Skeletal muscle satellite cell (primary cell): ENCODE measurements around the gene SKIC2.
"Not testable (repeated sequence)": the region's sequence is repeated elsewhere in the genome, so short reads cannot be mapped to it uniquely, and the experiment has no call there.

ENCODE experiments used
- H3K27me3 ChIP-seq: 2 replicates; pipeline ENCODE4 v1.7.0; 2013; ENCODE audit warnings: low read length; ENCODE audit not compliant: control insufficient read depth, insufficient read depth
- H3K36me3 ChIP-seq: 2 replicates; pipeline ENCODE4 v1.7.0; 2013; ENCODE audit warnings: mild to moderate bottlenecking, control low read depth, low read length; ENCODE audit not compliant: insufficient read depth
- H3K4me1 ChIP-seq: 2 replicates; pipeline ENCODE4 v1.7.0; 2013; ENCODE audit warnings: low read length; ENCODE audit not compliant: control insufficient read depth, insufficient read depth
- H3K4me2 ChIP-seq: 2 replicates; pipeline ENCODE4 v1.7.0; 2013; ENCODE audit warnings: mild to moderate bottlenecking, low read length
- H3K4me3 ChIP-seq: 2 replicates; pipeline ENCODE4 v1.7.0; 2013; ENCODE audit warnings: low read length
- H3K9ac ChIP-seq: 2 replicates; pipeline ENCODE4 v1.7.0; 2013; ENCODE audit warnings: mild to moderate bottlenecking, low read depth, low read length, moderate library complexity
- H3K9me3 ChIP-seq: replicated peaks from 2 replicates; pipeline ENCODE4 v1.7.0; 2013; ENCODE audit warnings: mild to moderate bottlenecking, control low read depth, low read length

SKIC2 gene

DNA sequence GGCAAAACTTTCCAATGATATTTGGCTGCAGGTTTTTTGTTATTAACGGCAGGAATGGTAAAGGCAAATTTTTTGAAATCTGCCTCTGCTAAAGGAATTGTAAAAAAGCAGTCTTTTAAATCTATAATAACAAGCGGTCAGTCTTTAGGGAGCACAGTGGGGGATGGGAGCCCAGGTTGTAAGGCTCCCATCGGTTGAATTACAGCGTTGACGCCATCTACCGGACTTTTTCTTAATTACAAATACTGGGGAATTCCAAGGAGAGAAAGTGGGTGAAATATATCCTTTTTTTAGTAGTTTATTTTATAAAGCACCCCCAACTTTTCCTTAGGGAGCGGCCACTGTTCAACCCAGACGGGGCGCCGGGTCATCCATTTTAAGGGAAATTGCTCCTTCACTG lies 30.4 kb downstream of the SKIC2 start:
- H3K4me1 ChIP-seq, H3K4me3 ChIP-seq, H3K4me2 ChIP-seq, H3K36me3 ChIP-seq, H3K9ac ChIP-seq, H3K27me3 ChIP-seq, H3K9me3 ChIP-seq: not testable (repeated sequence)

DNA sequence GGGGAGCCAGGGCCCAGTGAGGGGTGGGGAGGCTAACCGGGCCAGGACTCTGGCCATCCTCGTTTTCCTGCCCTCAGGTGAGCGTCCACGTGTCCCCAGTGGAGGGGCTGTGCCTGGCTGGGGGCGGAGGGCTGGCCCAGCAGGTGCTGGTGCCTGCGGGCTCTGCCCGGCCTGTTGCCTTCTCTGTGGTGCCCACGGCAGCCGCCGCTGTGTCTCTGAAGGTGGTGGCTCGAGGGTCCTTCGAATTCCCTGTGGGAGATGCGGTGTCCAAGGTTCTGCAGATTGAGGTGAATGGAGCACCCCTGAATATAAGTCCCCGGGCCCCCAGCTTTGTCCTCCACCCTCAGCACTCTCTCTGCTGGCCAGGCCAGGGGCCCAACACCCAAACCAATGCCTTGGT lies 35.4 kb downstream of the SKIC2 start:
- not testable (repeated sequence) for H3K4me3 ChIP-seq, H3K4me1 ChIP-seq, H3K36me3 ChIP-seq, H3K27me3 ChIP-seq, H3K9me3 ChIP-seq, H3K4me2 ChIP-seq, H3K9ac ChIP-seq

DNA sequence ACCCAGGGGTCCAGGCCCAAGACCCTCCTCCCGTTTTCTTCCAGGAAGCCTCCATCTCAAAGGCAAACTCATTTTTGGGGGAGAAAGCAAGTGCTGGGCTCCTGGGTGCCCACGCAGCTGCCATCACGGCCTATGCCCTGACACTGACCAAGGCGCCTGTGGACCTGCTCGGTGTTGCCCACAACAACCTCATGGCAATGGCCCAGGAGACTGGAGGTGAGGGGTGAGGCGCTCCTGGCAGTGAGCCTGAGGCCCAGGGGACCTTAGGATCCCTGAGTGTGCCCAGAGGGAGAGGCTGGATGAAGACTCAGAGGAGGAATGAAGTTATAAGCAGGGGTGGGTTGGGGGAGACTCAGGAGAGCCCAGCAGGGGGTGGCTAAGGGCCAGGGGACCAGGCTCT lies 37.4 kb downstream of the SKIC2 start:
- not testable (repeated sequence) for H3K9me3 ChIP-seq, H3K4me1 ChIP-seq, H3K9ac ChIP-seq, H3K4me2 ChIP-seq, H3K36me3 ChIP-seq, H3K4me3 ChIP-seq, H3K27me3 ChIP-seq

DNA sequence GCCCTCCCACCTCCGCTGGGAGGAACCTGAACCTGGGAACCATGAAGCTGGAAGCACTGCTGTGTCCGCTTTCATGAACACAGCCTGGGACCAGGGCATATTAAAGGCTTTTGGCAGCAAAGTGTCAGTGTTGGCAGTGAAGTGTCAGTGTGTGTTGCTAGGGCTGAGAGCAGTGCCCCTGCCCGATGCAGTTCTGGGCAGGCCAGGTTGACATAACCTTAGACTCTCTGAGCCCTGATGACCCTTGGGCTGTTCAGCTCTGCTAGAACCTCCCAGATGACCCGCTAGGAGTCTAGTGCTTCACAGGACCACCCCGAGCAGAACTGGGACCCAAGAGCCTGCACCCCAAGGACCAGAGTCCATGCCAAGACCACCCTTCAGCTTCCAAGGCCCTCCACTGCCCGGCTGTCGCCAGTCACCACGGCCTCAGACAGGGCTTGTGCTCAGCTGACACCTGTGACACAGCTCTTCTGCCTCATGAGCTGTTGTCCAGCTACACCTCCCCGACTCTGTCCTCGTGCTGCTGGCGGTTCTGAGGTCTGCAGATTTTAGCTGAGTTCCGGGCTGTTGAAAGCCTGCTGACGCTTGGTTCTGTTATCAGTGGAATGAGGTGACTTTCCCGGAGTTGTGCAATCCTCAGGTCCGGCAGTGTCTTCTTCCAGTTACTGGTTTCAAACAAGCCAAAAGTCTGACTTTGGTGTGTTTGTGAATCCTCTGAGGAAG lies 43.7 kb downstream of the SKIC2 start:
- not testable (repeated sequence) for H3K4me3 ChIP-seq, H3K27me3 ChIP-seq, H3K9me3 ChIP-seq, H3K4me2 ChIP-seq, H3K4me1 ChIP-seq, H3K9ac ChIP-seq, H3K36me3 ChIP-seq

DNA sequence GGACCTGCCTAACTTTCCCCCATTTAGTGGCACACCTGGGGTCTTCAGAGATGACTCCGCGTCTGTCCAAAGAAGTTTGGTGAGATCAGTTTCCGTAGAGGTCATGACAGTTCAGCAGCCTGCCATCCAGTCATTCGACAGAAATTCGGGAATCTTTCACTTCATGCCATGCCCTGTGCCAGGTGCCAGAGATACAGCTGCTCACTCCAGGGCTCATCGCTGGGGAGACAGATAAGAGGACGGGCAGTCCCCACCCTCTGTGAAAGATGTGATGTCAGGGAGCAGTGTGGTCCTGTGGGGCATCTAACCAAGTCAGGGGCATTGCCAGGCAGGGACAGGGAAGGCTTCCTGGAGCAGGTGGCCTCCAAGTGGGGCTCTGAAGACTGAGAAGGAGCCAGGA lies 44.3 kb downstream of the SKIC2 start:
- H3K4me2 ChIP-seq, H3K4me1 ChIP-seq, H3K36me3 ChIP-seq, H3K27me3 ChIP-seq, H3K9me3 ChIP-seq, H3K9ac ChIP-seq, H3K4me3 ChIP-seq: not testable (repeated sequence)

DNA sequence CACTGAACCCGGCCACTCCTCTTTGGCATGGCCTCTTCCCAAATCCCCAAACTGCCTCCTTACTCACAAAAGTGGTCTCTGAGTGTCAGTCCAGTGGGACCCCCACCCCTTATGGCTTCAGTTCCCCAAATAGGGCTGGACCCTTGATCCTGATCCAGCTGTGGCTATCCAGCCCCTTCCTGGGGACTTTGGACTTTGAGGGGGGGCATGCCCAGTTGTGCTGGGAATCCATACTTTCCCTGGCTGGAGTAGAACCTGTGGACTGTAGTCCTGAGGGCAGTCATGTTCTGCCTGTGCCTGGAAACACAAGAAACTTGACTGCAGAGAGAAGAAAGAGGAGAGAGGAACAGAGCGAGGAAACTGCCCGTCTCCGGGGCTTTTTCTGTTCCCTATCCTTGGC lies 45.4 kb downstream of the SKIC2 start:
- H3K36me3 ChIP-seq, H3K4me3 ChIP-seq, H3K27me3 ChIP-seq, H3K4me1 ChIP-seq, H3K9ac ChIP-seq, H3K9me3 ChIP-seq, H3K4me2 ChIP-seq: not testable (repeated sequence)

DNA sequence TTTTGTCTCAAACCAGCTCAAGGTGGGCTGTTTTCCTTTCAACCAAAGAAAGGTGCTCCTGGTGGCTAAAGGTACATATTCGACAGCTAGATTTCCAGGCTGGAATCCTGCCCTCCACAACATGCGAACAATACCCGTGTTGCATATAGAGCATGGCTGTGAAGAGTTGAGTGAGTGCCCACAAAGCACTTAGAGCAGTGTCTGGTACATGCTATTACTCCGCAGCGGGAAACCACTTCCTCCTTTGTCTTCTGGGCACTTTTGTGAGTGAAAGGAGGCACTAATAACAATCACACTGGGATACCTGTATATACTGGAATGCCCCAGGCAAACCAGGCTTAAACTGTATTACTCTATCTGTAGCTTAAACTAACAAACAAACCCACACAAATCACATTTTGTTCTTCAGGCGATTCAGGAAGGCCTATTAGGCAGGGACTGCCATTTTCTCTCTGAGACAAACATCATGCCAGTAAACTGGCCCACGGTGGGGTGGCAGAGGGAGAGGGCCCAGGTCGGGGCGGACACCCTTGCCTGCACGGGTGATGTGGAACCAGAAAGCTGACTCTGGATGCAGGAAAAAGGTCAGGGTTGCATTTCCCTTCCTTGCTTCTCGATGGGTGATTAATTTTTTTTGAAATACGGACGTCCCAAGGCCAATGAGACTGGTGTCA lies 46.0 kb downstream of the SKIC2 start:
- H3K4me2 ChIP-seq, H3K27me3 ChIP-seq, H3K4me1 ChIP-seq, H3K9me3 ChIP-seq, H3K4me3 ChIP-seq, H3K36me3 ChIP-seq, H3K9ac ChIP-seq: not testable (repeated sequence)

DNA sequence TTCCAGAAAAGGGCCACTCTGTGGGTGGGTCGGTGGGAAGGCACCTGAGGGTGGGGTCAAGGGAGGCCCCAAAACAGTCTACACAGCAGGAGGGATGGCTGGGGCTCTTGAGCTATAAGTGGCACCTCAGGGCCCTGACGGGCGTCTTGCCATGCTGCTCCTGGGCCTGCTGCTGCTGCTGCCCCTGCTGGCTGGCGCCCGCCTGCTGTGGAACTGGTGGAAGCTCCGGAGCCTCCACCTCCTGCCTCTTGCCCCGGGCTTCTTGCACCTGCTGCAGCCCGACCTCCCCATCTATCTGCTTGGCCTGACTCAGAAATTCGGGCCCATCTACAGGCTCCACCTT lies 46.5 kb downstream of the SKIC2 start:
- not testable (repeated sequence) for H3K4me1 ChIP-seq, H3K9ac ChIP-seq, H3K27me3 ChIP-seq

DNA sequence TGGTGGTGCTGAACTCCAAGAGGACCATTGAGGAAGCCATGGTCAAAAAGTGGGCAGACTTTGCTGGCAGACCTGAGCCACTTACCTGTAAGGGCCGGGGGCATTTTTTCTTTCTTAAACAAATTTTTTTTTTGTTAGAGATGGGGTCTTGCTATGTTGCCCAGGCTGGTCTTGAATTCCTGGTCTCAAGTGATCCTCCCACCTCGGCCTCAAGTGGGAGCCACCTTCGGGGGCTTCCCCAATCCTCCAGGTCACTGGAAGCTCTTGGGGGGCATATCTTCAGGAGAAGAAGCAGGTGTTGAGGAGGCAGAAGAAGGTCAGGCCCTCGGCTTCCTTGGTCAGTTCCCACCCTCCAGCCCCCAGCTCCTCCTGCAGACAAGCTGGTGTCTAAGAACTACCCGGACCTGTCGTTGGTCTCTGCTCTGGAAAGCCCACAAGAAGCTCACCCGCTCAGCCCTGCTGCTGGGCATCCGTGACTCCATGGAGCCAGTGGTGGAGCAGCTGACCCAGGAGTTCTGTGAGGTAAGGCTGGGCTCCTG lies 47.1 kb downstream of the SKIC2 start:
- H3K36me3 ChIP-seq, H3K4me2 ChIP-seq, H3K4me3 ChIP-seq, H3K27me3 ChIP-seq, H3K9ac ChIP-seq, H3K9me3 ChIP-seq, H3K4me1 ChIP-seq: not testable (repeated sequence)

More for the DNA sequence above, 46.5 kb downstream of the SKIC2 start:
- H3K4me2 ChIP-seq, H3K4me3 ChIP-seq, H3K9me3 ChIP-seq, H3K36me3 ChIP-seq: not testable (repeated sequence)

DNA sequence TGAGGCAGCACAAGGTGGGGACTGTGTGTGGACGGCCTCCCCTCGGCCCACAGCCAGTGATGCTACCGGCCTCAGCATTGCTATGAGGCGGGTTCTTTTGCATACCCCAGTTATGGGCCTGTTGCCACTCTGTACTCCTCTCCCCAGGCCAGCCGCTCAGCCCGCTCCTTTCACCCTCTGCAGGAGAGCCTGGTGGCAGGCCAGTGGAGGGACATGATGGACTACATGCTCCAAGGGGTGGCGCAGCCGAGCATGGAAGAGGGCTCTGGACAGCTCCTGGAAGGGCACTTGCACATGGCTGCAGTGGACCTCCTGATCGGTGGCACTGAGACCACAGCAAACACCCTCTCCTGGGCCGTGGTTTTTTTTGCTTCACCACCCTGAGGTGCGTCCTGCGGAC lies 48.1 kb downstream of the SKIC2 start:
- H3K36me3 ChIP-seq, H3K4me2 ChIP-seq: not testable (repeated sequence)

DNA sequence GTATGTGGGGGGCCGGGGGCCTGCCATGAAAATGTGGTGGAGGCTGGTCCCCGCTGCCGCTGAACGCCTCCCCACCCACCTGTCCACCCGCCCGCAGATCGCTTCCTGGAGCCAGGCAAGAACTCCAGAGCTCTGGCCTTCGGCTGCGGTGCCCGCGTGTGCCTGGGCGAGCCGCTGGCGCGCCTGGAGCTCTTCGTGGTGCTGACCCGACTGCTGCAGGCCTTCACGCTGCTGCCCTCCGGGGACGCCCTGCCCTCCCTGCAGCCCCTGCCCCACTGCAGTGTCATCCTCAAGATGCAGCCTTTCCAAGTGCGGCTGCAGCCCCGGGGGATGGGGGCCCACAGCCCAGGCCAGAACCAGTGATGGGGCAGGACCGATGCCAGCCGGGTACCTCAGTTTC lies 49.1 kb downstream of the SKIC2 start:
- not testable (repeated sequence) for H3K27me3 ChIP-seq, H3K9ac ChIP-seq, H3K4me2 ChIP-seq, H3K9me3 ChIP-seq, H3K4me1 ChIP-seq, H3K4me3 ChIP-seq, H3K36me3 ChIP-seq

More for the DNA sequence above, 48.1 kb downstream of the SKIC2 start:
- H3K9me3 ChIP-seq, H3K9ac ChIP-seq, H3K27me3 ChIP-seq, H3K4me3 ChIP-seq, H3K4me1 ChIP-seq: not testable (repeated sequence)

DNA sequence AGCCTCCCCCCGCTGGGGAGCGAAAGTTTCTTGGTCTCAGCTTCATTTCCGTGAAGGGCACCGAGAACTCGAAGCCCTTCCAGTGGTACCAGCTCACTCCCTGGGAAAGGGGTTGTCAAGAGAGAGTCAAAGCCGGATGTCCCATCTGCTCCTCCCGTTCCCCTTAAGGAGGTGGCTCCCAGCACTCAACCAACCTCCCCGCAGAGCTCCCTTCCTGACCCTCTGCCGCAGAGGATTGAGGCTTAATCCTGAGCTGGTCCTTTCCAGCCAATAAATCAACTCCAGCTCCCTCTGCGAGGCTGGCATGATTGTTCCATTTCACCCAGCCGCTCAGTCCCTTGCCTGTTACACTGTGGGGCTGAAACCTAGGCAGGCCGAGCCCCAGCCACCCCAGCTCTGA lies 49.6 kb downstream of the SKIC2 start:
- H3K36me3 ChIP-seq, H3K4me1 ChIP-seq, H3K9ac ChIP-seq, H3K9me3 ChIP-seq, H3K4me3 ChIP-seq, H3K27me3 ChIP-seq, H3K4me2 ChIP-seq: not testable (repeated sequence)
